Caco-2 (cell line): Measurements from ENCODE around the gene TTC21A. TPM values are rescaled to one million over a fixed set of nuclear protein-coding genes. Genes with fewer than 3 reads are reported as not detected.
A peak's percentile ranks its signal among the peaks of the same experiment; 100 is the strongest.

Experiments used
- BruUV-seq: library from RNA; stranded (reverse); fragments of 400-500 nt; replicated peaks from 2 replicates; lab custom pipeline; 2021; lab: Mats Ljungman, UMichigan
- CTCF ChIA-PET: fragments of 300-600 bp; sonication (Branson Sonifier 250); formaldehyde crosslinking; loops from one replicate; lab custom pipeline; 2022; ENCODE audit warnings: antibody characterized with exemption; lab: Charles Lee
- POLR2A ChIA-PET: fragments of 300-600 bp; sonication (Branson Sonifier 250); formaldehyde crosslinking; loops from one replicate; lab custom pipeline; 2022; ENCODE audit warnings: antibody characterized with exemption; lab: Charles Lee
- DNase-seq, 2 experiments: peaks; one replicate each; pipeline versions ENCODE4 v3.0.0 to v3.0.0-alpha.2; 2020 to 2022
- H3K27me3 ChIP-seq: replicated peaks from 2 replicates; pipeline ENCODE4 v1.6.0; 2011; ENCODE audit warnings: low read length; ENCODE audit not compliant: control insufficient read depth, insufficient read depth
- H3K36me3 ChIP-seq: 2 replicates; pipeline ENCODE4 v1.5.1; 2011; ENCODE audit warnings: low read length; ENCODE audit not compliant: control insufficient read depth, insufficient read depth
- H3K4me1 ChIP-seq: fragments of 250-450 bp; sonication (Bioruptor Pico); 2 replicates; pipeline ENCODE4 v1.5.1; 2020; ENCODE audit warnings: mild to moderate bottlenecking
- H3K4me3 ChIP-seq: 2 replicates; pipeline ENCODE4 v1.5.1; 2011; ENCODE audit warnings: low read depth, mild to moderate bottlenecking, control low read depth, low read length
- H3K9me3 ChIP-seq: fragments of 250-450 bp; sonication (Bioruptor Pico); 2 replicates; pipeline ENCODE4 v1.5.1; 2020; ENCODE audit warnings: mild to moderate bottlenecking, moderate library complexity
- H3K27ac Mint-ChIP-seq: one replicate; pipeline ENCODE4 v1.8.0; 2022; ENCODE audit warnings: mixed read lengths; ENCODE audit not compliant: unreplicated experiment
- H3K27me3 Mint-ChIP-seq: one replicate; pipeline ENCODE4 v1.8.0; 2022; ENCODE audit warnings: mixed read lengths; ENCODE audit not compliant: insufficient read depth, unreplicated experiment
- H3K36me3 Mint-ChIP-seq: one replicate; pipeline ENCODE4 v1.8.0; 2022; ENCODE audit warnings: mild to moderate bottlenecking, mixed read lengths; ENCODE audit not compliant: insufficient read depth, unreplicated experiment
- H3K4me1 Mint-ChIP-seq: one replicate; pipeline ENCODE4 v1.8.0; 2022; ENCODE audit warnings: low read depth, mixed read lengths; ENCODE audit not compliant: unreplicated experiment
- H3K4me3 Mint-ChIP-seq: one replicate; pipeline ENCODE4 v1.8.0; 2022; ENCODE audit warnings: mild to moderate bottlenecking, moderate library complexity, mixed read lengths; ENCODE audit not compliant: unreplicated experiment
- H3K9me3 Mint-ChIP-seq: one replicate; pipeline ENCODE4 v1.8.0; 2022; ENCODE audit warnings: mixed read lengths; ENCODE audit not compliant: unreplicated experiment
- CTCF ChIP-seq, 2 experiments: fragments of 200-600 bp in 1 of 2; IDR thresholded peaks; 1 replicate in 1 of 2; 2 replicates in 1 of 2; pipeline versions ENCODE4 v1.5.1 to v1.8.0; 2011 to 2022; ENCODE audit warnings: antibody characterized with exemption in 1 of 2, control low read depth in 1 of 2, inconsistent platforms in 1 of 2, low read depth in 1 of 2, low read length in 1 of 2, mild to moderate bottlenecking in 1 of 2, moderate library complexity in 1 of 2; ENCODE audit not compliant: insufficient read depth in 1 of 2, severe bottlenecking in 1 of 2, unreplicated experiment in 1 of 2
- intact Hi-C: fragments of 100-400 bp; cut with micrococcal nuclease; formaldehyde crosslinking; loops from one replicate; pipeline ENCODE4 v1.10.0; 2022; ENCODE audit not compliant: unreplicated experiment
- total RNA-seq: library from RNA; stranded (reverse); gene quantifications from 2 replicates; pipeline ENCODE4 v1.2.3, GENCODE V29; 2022

TTC21A gene
- total RNA-seq, 1 experiment from 2014 or later, result 4.0 TPM

GRCh38 chr3:39146083-39146501, 38.6 kb downstream of the TTC21A start:
- H3K4me1 Mint-ChIP-seq, result peaks cover 53% of the 10 kb centered on the region
- H3K4me3 ChIP-seq, result no peak overlapping the region
- TF ChIP-seq CTCF (IDR thresholded peaks at IDR 0.05; ENCODE audit: insufficient read depth in 1 of 2, low read depth in 1 of 2, low read length in 1 of 2, severe bottlenecking in 1 of 2, unreplicated experiment in 1 of 2), result no peak
- peaks cover 88% of the 10 kb centered on the region for H3K36me3 Mint-ChIP-seq
- BruUV-seq, result no TSS peak
- H3K27me3 ChIP-seq, result no peaks in the 10 kb centered on the region
- no peaks in the 10 kb centered on the region for H3K9me3 ChIP-seq
- H3K4me1 ChIP-seq, result peaks cover 56% of the 10 kb centered on the region
- no peak overlapping the region for H3K4me3 Mint-ChIP-seq
- no peaks in the 10 kb centered on the region for H3K27me3 Mint-ChIP-seq
- no peaks in the 10 kb centered on the region for H3K9me3 Mint-ChIP-seq
- intact Hi-C loops, result no loop called here
- H3K27ac Mint-ChIP-seq, result peak overlapping the region; percentile 96
- POLR2A ChIA-PET, result no interaction called here
- DNase-seq, result no peak
- CTCF ChIA-PET, result no interaction called here
- H3K36me3 ChIP-seq, result peaks cover 2% of the 10 kb centered on the region

- H3K36me3 Mint-ChIP-seq, result peaks cover 88% of the 10 kb centered on the region
- H3K9me3 Mint-ChIP-seq, result no peaks in the 10 kb centered on the region
- DNase-seq, result no peak
- TF ChIP-seq CTCF (IDR thresholded peaks at IDR 0.05; ENCODE audit: insufficient read depth in 1 of 2, low read depth in 1 of 2, low read length in 1 of 2, severe bottlenecking in 1 of 2, unreplicated experiment in 1 of 2), result no peak
- intact Hi-C loops, result no loop called here
- no peak overlapping the region for H3K4me3 ChIP-seq
- H3K36me3 ChIP-seq, result peaks cover 2% of the 10 kb centered on the region
- peak overlapping the region; percentile 96 for H3K27ac Mint-ChIP-seq
- peaks cover 51% of the 10 kb centered on the region for H3K4me1 Mint-ChIP-seq
- H3K27me3 ChIP-seq, result no peaks in the 10 kb centered on the region
- CTCF ChIA-PET, result interaction anchor here (0.7 kb wide), 1 partner anchor 144 kb away, joined by 3 read pairs; no protein-coding TSS in a partner anchor
- no peaks in the 10 kb centered on the region for H3K9me3 ChIP-seq
- BruUV-seq, result no TSS peak
- POLR2A ChIA-PET, result no interaction called here
- H3K4me1 ChIP-seq, result peaks cover 56% of the 10 kb centered on the region
- H3K4me3 Mint-ChIP-seq, result no peak overlapping the region
- no peaks in the 10 kb centered on the region for H3K27me3 Mint-ChIP-seq
Measured at GRCh38 chr3:39146611-39147591, 39.4 kb downstream of the TTC21A start.

- Mint-ChIP-seq H3K9me3 (no peaks in the 10 kb centered on the region), H3K4me3 (no peak overlapping the region), H3K27ac (peak overlapping the region; percentile 96), H3K27me3 (no peaks in the 10 kb centered on the region), H3K36me3 (peaks cover 91% of the 10 kb centered on the region), H3K4me1 (peaks cover 59% of the 10 kb centered on the region)
- H3K9me3 ChIP-seq, result no peaks in the 10 kb centered on the region
- H3K4me1 ChIP-seq, result peaks cover 55% of the 10 kb centered on the region
- H3K4me3 ChIP-seq, result no peak overlapping the region
- TF ChIP-seq CTCF (IDR thresholded peaks at IDR 0.05; ENCODE audit: insufficient read depth in 1 of 2, low read depth in 1 of 2, low read length in 1 of 2, severe bottlenecking in 1 of 2, unreplicated experiment in 1 of 2), result no peak
- no TSS peak for BruUV-seq
- no peaks in the 10 kb centered on the region for H3K27me3 ChIP-seq
- peaks cover under 1% of the 10 kb centered on the region; the same call in 1 of the 2 replicates for H3K36me3 ChIP-seq
- DNase-seq, result no peak
- ChIA-PET CTCF (no interaction called here), POLR2A (no interaction called here)
- intact Hi-C loops, result no loop called here
Measured at GRCh38 chr3:39147711-39148434, 40.4 kb downstream of the TTC21A start.
